ENCODE measurements around the gene OLR1.
A peak's percentile ranks its signal among the peaks of the same experiment; 100 is the strongest.
"Not testable (repeated sequence)": the region's sequence is repeated elsewhere in the genome, so short reads cannot be mapped to it uniquely, and the experiment has no call there.

Gene OLR1

DNA sequence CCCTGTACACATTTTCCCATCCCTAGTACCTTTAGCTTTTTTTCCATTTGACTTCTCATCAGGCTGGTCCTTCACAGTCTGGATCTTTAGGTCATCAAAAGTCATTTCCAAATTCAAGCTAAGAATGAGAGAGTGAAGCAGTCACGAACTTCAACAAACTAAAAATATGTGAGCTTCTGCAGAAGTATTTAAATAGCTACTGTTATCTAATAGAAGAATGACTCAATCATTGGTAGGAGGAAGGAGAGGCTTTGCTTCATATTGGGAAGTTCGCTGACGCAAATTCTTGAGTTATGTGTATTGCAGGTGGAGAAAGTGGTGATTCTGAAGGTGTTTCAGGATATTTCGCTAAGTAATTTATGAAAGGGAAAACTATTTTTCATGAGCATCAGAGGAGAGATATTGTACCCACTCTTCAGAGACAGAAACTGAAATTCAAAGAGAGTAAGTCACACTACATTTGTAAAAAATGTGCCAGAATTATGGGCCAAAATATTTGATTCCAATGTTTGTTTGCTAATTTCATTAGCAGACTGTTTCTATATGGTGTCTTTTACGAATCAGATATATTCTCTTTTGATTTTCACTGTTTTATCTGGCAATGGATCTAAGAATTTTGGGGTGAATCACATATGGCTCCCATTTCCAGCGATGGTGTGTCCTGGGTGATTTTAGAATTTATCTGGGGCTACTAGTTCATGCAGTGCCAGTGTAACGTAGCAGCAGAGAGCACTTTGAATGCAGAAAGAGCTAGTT lies at the start of gene OLR1:
OLR1 (minus strand) TSS at position 160 of the 756 bp plus-strand sequence; CDS start at position 105, 55 bp downstream.
- no peak for DNase-seq (ENCODE audit: extremely low spot score)
- ChIA-PET CTCF (interaction anchor here (1.3 kb wide), 1 partner anchor 19 kb away, joined by 3 read pairs; no protein-coding TSS in a partner anchor), POLR2A (no interaction called here)
- TF ChIP-seq ARNT (IDR thresholded peaks at IDR 0.05) (no peak), SUZ12 (IDR thresholded peaks at IDR 0.05) (no peak), LEF1 (IDR thresholded peaks at IDR 0.05; ENCODE audit: borderline replicate concordance) (no peak), HDGF (IDR thresholded peaks at IDR 0.05; ENCODE audit: borderline replicate concordance) (no peak), FOXM1 (IDR thresholded peaks at IDR 0.05; ENCODE audit: borderline replicate concordance) (no peak), FOXK2 (IDR thresholded peaks at IDR 0.05) (no peak), TARDBP (IDR thresholded peaks at IDR 0.05) (no peak), NFRKB (IDR thresholded peaks at IDR 0.05) (no peak), SP1 (IDR thresholded peaks at IDR 0.05) (no peak)
- TF ChIP-seq, protein P1, sequence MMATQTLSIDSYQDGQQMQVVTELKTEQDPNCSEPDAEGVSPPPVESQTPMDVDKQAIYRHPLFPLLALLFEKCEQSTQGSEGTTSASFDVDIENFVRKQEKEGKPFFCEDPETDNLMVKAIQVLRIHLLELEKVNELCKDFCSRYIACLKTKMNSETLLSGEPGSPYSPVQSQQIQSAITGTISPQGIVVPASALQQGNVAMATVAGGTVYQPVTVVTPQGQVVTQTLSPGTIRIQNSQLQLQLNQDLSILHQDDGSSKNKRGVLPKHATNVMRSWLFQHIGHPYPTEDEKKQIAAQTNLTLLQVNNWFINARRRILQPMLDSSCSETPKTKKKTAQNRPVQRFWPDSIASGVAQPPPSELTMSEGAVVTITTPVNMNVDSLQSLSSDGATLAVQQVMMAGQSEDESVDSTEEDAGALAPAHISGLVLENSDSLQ (IDR thresholded peaks at IDR 0.05): no peak

DNA sequence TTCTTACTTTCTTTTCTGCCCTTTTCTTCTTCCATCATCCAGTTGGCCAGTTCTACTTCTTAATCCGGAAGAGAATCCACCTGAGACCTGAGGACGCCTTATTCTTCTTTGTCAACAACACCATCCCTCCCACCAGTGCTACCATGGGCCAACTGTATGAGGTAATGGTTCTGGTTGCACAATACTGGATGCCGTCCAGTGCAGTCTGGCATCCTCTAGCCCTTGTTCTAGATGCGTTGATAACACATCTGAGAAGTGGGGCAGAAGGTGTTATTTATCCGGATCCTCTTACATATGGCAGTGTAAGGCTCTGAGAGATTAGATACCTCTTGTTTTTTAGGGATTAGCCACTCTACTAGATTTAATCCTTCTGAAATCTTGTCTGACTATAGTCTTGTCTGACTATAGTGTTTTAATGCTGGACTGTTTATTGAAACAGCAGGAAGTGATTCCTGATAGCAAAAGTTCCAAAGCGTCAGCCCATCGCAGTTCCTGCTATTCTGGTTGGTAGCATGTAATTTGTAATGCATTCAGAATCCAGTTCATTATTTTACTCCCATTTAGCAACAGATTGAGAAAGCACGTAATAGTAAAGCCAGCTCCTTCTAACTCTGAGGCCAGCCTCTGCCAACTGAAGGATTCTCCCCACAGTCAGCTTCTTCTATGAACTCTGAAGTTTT lies 48.6 kb upstream of the OLR1 start:
- no peak for DNase-seq (ENCODE audit: extremely low spot score)
- ChIA-PET POLR2A (no interaction called here), CTCF (no interaction called here)
- TF ChIP-seq SUZ12 (IDR thresholded peaks at IDR 0.05): no peak

DNA sequence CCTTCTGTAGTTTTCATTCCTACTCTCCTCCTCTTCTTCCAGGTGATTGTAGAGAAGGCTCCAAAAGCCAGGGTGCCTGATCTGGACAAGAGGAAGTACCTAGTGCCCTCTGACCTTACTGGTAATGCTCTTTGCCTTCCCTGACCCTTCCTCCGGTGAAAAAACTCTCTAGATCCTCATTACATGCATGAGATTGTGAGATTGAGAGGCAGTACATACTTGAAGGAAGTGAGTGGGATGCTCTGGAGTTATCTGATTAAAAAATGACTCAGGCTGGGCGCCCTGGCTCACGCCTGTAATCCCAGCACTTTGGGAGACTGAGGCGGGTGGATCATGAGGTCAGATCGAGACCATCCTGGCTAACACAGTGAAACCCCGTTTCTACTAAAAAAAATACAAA lies 46.1 kb upstream of the OLR1 start:
- DNase-seq (ENCODE audit: extremely low spot score): no peak
- ChIA-PET CTCF (no interaction called here), POLR2A (no interaction called here)
- TF ChIP-seq ZNF384 (IDR thresholded peaks at IDR 0.05): no peak

DNA sequence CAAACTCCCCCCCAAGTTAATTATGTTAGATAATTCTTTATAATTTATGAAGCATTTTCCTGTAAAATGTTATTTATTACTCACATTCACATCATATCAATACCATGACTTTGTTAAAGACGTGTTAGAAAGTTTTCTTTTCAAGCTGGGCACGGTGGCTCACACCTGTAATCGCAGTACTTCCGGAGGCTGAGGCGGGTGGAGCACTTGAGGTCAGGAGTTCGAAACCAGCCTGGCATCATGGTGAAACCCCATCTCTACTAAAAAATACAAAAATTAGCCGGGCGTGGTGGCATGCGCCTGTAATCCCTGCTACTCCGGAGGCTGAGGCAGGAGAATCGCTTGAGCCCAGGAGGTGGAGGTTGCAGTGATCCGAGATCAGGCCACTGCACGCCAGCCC lies 44.0 kb upstream of the OLR1 start:
- DNase-seq (ENCODE audit: extremely low spot score); POLR2A ChIA-PET; CTCF ChIA-PET: not testable (repeated sequence)

DNA sequence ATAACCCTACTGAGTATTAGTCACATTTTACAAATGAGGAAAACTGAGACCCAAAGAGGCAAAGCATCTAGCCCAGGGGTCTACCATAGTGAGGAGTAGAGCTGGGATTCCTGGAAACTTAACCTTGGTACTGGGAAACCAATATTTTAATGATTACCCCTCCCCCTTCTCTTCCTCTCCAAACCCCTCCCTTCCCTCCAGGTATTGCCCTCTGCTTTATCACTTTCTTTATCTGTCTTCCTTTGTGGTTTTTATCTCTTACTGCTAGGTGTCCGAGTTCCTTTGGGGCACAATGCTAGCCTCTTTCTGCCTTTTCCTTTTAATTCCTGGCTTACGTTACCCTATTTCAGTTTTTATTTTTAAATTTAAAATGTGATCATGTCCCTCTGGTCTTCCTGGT lies 43.5 kb upstream of the OLR1 start:
- CTCF ChIA-PET: no interaction called here
- no peak for TF ChIP-seq NFRKB (IDR thresholded peaks at IDR 0.05)
- no peak for TF ChIP-seq SP1 (IDR thresholded peaks at IDR 0.05)
- no peak for TF ChIP-seq LEF1 (IDR thresholded peaks at IDR 0.05; ENCODE audit: borderline replicate concordance)
- TF ChIP-seq BHLHE40 (IDR thresholded peaks at IDR 0.05; ENCODE audit: borderline replicate concordance): no peak
- TF ChIP-seq L3MBTL2 (conservative IDR thresholded peaks at IDR 0.05): no peak
- no peak for TF ChIP-seq HDGF (IDR thresholded peaks at IDR 0.05; ENCODE audit: borderline replicate concordance)
- no peak for TF ChIP-seq ARNT (IDR thresholded peaks at IDR 0.05)
- TF ChIP-seq FOXK2 (IDR thresholded peaks at IDR 0.05): no peak
- TF ChIP-seq FOXM1 (IDR thresholded peaks at IDR 0.05; ENCODE audit: borderline replicate concordance): no peak
- no peak for TF ChIP-seq CTBP1 (IDR thresholded peaks at IDR 0.05; ENCODE audit: borderline replicate concordance)
- TF ChIP-seq SUZ12 (IDR thresholded peaks at IDR 0.05): no peak
- TF ChIP-seq, protein P1 (IDR thresholded peaks at IDR 0.05): no peak
- no peak for TF ChIP-seq FOXA1 (IDR thresholded peaks at IDR 0.05)
- no peak for TF ChIP-seq ZNF384 (IDR thresholded peaks at IDR 0.05)
- TF ChIP-seq ELF4 (IDR thresholded peaks at IDR 0.05): no peak
- TF ChIP-seq TARDBP (IDR thresholded peaks at IDR 0.05): no peak
- no peak for DNase-seq (ENCODE audit: extremely low spot score)
- POLR2A ChIA-PET: no interaction called here

DNA sequence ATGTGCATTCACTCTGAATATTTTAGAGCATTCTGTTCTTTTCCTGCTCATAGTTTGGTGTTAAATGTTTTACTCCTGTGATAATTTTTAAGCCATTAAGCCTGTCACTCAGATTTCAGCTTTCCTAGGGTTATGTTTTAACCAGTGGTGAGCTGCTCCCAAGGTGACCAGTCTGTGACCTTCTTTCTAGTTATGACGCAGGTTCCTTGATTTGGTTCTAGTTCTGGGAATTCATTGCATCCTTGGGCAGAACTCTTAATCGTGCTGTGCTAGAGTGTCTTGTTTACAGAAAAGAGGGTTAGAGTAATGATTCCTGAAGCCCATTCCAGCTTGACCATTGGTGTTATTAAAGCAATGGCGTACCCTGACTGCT lies 42.9 kb upstream of the OLR1 start:
- CTCF ChIA-PET: interaction anchor here (0.7 to 1.7 kb wide), 2 partner anchors 62 to 472 kb away, joined by 3 to 4 read pairs; no protein-coding TSS in a partner anchor
- POLR2A ChIA-PET: interaction anchor here (0.7 to 2.8 kb wide), 3 partner anchors 8 to 149 kb away, joined by 3 to 15 read pairs (median 7); no protein-coding TSS in a partner anchor
- no peak for DNase-seq (ENCODE audit: extremely low spot score)
- TF ChIP-seq, protein P1 (IDR thresholded peaks at IDR 0.05): peak; percentile 86
- TF ChIP-seq HDGF (IDR thresholded peaks at IDR 0.05; ENCODE audit: borderline replicate concordance): no peak

DNA sequence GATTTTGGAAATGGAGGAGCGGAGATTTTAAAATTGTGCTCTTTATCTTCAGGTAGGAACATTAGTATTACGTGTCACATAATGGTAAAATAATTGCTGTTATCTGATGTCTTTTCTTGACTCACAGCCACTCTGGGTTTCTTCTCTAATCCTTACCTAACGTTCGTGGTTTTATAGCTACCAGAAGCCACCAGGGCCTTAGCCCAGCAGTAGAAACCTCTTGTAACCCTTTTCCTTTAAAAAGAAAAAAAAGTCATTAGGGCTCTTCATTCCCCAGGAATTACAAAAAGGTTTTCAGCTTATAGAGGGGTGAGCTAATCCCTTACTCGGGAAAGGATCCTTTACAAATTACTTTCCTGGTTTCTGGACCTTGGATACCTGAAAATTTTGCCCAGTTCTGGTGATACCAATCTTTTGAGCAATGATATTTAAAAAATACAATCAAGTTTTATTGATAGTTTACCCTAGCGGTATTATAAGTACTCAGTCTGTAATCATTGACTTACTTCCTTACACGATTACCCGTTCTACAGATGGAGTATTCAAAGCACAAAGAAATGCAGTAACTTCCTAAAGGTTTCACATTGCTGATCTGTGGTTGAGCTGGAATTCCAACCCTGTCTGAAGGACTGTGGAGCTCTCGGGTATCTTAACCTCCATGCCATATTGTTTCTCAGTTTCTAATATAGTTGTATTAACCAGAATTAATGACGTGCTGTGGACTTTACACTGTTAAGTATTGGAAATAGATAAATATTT lies 42.4 kb upstream of the OLR1 start:
- TF ChIP-seq FOXM1 (IDR thresholded peaks at IDR 0.05; ENCODE audit: borderline replicate concordance) (no peak), NFRKB (IDR thresholded peaks at IDR 0.05) (no peak), ELF4 (IDR thresholded peaks at IDR 0.05) (no peak), BHLHE40 (IDR thresholded peaks at IDR 0.05; ENCODE audit: borderline replicate concordance) (no peak), SP1 (IDR thresholded peaks at IDR 0.05) (no peak), ZNF384 (IDR thresholded peaks at IDR 0.05) (no peak), CTBP1 (IDR thresholded peaks at IDR 0.05; ENCODE audit: borderline replicate concordance) (no peak), ARNT (IDR thresholded peaks at IDR 0.05) (no peak), FOXA1 (IDR thresholded peaks at IDR 0.05) (no peak), SUZ12 (IDR thresholded peaks at IDR 0.05) (no peak), FOXK2 (IDR thresholded peaks at IDR 0.05) (no peak)
- TF ChIP-seq, protein P1 (IDR thresholded peaks at IDR 0.05): no peak
- peak; percentile 17 for DNase-seq (ENCODE audit: extremely low spot score)
- ChIA-PET CTCF (interaction anchor here (0.7 to 1.7 kb wide), 2 partner anchors 61 to 471 kb away, joined by 3 to 4 read pairs; no protein-coding TSS in a partner anchor), POLR2A (interaction anchor here (0.6 to 2.8 kb wide), 6 partner anchors 9 to 399 kb away, joined by 3 to 15 read pairs (median 6); partner anchors contain the start of gene MAGOHB)

All from HEK293T (cell line).